Stimulated activated CD4-positive, alpha-beta T cell treated with anti-CD3 and anti-CD28 coated beads, Interleukin-1b, Interleukin-23, amount 100 ng/mL, for 4 hours (primary cell): Measurements from ENCODE around the gene TFPI2.
A peak's percentile ranks its signal among the peaks of the same experiment; 100 is the strongest.
"Not testable (repeated sequence)": the region's sequence is repeated elsewhere in the genome, so short reads cannot be mapped to it uniquely, and the experiment has no call there.

Experiments used
- DNase-seq, 2 donors: peaks; one replicate each; pipeline ENCODE4 v3.0.0-alpha.2; 2020; ENCODE audit warnings: low read depth in 2 of 2

TFPI2 gene, protein sequence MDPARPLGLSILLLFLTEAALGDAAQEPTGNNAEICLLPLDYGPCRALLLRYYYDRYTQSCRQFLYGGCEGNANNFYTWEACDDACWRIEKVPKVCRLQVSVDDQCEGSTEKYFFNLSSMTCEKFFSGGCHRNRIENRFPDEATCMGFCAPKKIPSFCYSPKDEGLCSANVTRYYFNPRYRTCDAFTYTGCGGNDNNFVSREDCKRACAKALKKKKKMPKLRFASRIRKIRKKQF

GRCh38 chr7:93890464-93891068 lies at the start of gene TFPI2:
Gene TFPI2, minus strand, starts transcription at chr7:93890753. Its CDS starts 75 bp downstream, at chr7:93890678.
- DNase-seq: peak in 1 of 2 donors; percentile 11

DNA sequence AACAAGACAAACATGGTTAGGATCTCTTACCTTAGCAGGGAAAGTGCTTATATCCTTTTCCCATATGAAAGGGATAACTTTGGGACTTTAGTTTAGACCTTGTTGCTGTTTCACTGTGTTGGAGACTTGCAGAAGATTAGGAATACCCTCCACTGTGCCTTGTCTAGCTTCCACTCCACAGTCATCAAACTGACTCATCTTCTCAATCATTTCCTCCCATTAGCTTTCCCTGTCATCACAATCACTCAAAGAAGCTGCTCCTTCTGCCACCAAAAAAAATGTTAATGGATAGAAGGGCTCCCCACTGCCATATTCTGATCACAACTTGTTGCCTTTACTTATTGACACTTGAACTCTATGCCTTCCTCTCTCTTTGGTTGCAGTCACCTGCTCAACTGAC lies 47.7 kb upstream of the TFPI2 start:
- DNase-seq: no peak

GRCh38 chr7:93937818-93938217 lies 47.3 kb upstream of the TFPI2 start:
- DNase-seq: no peak

DNA sequence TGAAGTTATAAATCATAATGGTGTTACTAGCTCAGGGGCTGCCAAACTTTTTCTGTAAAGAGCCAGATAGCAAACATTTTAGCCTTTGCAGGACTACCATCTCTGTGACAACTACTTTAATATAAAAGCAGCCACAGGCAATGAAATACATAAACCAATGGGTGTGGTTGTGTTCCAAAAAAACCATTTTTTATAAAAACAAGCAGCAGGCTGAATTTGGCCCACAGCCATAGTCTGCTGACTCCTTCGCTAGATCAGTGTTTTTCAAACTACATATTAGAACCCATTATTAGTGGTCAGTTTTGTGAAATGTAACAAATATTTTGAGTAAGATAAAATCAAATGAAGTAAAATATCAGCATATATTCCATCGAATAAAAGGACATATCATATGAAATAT lies 44.5 kb upstream of the TFPI2 start:
- DNase-seq: no peak

DNA sequence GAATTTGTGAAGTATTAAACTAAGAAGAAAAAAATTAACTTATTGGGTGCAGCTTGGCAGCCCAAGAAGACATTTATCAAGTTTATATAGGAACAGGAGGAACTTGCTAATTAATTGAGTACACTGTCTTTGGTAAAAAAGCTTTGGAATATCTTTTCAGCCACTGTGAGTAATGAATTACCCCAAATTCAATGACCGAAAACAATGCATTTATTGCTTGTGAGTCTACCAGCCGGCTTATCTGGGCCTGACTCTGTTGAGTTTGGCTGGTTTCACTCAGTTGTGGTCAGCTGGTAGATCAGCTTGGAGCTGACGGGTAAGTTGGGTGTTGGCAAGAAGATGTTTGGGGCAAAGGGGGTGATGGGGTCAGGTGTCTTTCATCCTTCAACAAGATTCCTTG lies 42.6 kb upstream of the TFPI2 start:
- DNase-seq: no peak

GRCh38 chr7:93931655-93932054 lies 41.1 kb upstream of the TFPI2 start:
- DNase-seq: no peak

DNA sequence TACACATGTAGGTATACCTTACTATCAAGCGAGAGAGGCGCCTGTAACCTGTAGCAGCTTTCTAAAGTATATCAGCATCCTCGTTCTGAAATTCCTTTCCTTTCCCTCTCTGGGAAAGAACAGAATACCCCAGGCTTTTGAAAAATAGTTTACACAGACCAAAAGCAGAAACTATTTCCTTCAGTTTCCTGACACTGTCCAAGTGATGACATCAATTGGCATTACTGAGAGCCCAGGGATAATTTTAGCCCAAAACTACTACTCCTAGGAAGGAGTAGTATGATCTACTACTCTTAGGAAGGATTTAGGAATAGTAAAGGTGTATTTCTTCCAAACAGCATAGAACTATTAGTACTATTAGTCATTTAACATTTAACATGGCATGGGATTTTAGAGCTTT lies 37.0 kb upstream of the TFPI2 start:
- DNase-seq: no peak

DNA sequence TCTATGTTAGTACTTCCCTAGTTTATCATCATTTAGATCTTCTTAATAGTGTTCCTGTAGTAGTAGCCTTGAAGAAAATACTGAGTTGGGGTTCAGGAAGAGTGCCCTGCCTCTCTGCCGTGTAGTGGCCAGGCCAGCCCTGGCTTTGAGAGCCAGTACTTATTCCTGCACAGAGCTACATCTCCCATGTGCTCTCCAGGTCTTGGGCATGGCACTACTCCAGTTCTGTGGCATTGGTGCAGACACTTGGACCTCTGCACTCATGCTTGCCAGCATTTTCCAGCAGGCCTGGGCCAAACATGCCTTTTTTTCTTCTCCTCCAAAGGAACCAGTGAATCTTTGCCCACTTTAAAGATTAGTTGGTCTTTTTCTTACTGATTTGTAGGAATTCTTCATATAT lies 36.2 kb upstream of the TFPI2 start:
- no peak for DNase-seq

GRCh38 chr7:93923942-93924341 lies 33.4 kb upstream of the TFPI2 start:
- DNase-seq: no peak

DNA sequence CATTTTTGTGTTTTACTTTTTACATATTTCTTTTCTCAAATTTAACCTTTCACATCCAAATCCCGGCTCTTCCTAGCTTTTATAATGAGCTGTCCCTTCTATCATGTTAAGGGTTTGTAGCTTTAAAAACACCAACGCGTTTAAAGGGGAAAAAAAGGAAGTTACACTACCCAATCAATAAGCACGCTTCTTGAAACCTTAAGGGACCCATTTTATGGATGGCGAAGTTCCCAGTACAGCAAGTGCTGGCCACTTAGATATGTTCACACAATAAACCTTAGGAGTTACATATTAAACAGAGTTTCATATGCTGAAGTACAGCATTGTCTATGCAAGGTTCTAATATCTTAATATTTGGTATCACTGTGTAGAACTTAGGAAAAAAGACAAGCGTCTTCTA lies 32.7 kb upstream of the TFPI2 start:
- DNase-seq: no peak

DNA sequence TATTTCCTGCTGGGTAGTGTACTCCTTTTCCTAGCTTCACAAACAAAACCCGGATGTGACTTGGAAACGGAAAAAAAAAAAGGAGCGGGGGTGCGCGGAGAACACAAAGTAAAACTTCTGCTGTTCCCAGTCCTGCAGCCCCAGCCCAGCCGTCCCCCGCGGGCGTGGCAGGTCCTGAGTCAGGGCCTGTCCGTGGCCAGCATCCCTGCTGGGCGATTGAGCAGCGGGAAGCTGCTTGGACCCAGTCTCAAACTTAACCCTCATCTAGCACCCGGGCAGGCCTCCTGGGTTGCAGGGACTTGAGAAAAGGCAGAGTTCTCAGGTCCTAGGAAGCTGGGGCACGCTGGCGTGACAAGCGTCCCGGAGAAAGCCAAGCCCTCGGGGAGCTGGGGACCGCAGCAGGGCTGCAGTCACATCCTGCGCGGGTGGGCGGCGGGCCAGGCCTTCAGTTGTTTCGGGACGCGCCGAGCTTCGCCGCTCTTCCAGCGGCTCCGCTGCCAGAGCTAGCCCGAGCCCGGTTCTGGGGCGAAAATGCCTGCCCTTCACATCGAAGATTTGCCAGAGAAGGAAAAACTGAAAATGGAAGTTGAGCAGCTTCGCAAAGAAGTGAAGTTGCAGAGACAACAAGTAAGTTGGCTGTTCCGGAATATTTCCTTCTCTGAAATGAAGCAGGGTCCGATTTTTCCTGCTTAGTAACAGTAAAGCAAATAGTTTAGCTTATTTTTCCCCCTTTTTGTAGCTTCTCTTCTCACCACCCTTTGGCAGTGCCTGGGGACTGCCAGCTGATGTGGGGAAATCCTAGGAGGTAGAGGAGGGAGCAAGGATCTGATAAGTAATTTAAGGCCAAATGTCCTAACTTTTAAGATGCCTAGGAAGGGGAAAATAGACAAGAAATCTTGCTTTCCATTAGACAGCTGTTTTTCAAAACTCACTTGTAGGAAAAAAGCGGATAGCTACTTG lies 31.3 kb upstream of the TFPI2 start, which contains the start of gene GNG11:
Gene GNG11 (plus strand): TSS at position 129 of the 960 bp plus-strand sequence. CDS start 403 bp downstream, at position 532.
- peak in 1 of 2 donors; percentile 4 for DNase-seq

DNA sequence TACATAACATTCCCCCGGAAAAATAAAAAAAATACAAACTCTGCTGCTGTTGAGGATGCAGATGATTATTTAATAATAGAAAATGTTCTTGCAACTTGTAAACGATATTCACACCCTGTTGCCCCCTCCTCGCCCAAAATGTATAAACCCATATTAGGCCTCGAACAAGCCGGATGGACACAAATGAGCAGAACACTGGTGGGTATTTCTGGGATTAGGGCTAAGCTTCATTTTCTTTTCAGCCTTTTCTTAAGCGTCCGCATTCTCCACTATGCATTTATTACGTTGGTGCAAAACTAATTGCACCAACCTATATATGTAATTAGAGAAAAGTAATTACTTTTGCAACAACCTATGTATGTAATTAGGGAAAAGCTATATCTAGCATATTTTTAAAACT lies 30.6 kb upstream of the TFPI2 start:
- DNase-seq: no peak

DNA sequence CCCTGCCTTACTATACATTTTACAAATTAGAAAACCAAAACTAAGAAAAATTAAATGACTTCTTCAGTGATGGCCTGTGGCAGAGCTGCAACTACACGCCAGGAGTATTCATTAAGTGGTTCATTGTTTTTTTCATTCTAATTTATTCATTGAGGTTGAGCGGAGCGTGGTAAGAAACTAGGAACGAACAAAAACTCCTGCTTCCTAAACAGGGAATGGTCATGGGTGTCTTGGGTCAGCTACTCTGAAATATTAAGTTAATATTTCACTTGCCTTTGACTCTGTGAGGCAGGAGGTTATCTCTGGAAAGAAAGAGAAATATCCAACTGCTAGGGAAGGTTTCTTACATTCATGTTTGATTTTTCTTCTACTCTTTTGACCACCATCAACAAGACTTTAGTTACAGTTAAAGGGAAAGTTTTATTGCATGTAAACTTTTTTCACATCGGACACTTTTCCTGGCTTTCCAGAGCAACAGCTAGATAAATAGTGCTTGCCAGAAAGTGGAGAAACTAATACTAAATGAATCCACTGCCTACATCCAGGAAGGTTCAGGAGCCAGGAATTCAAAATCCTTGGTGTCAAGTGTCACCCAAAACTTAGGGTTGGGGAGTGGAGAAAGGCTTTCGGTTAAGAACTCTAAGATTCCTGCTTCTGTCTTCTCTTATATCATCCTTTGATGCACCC lies 30.1 kb upstream of the TFPI2 start:
- DNase-seq: no peak

GRCh38 chr7:93916315-93916714 lies 25.8 kb upstream of the TFPI2 start:
- DNase-seq: not testable (repeated sequence)

DNA sequence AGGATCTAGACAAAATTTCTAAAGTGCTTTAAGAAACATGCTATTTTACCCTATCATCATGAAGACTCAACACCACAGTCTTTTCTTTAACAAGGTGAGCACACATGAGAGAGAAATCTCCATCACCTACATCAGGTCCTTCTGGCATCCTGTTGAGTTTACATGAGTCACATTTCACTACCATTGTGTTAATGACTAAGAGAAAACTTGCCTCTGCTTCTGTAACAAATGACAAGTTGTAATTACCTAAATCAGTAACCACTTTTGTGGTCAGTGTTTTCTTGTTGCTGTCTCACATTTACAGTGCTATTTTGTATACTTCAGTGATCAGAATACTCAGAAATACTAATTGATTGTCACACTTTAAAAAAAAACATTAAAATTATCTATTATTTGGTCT lies 25.3 kb upstream of the TFPI2 start:
- DNase-seq: not testable (repeated sequence)

- DNase-seq: not testable (repeated sequence)
Observed at GRCh38 chr7:93915206-93915842, 24.8 kb upstream of the TFPI2 start.

- no peak for DNase-seq
Observed at GRCh38 chr7:93914581-93915066, 24.1 kb upstream of the TFPI2 start.

DNA sequence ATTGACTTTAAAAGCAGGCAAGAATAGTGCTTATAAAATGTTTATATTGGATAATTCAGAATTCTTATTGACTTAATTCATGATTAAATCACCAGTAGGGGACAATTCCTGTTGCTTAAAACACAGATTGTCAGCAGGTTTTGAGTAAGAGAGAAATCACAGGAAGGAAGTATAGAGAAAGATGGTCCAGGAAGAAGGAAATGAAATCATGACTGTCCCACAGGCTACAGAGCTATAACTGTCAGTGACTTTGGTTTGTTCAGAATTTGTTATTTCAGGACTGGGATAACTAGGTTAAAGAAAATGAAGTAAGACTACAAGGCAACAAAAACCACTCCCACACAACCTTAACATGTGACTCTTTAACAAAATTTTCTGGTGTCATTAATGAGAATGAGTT lies 22.6 kb upstream of the TFPI2 start:
- DNase-seq: no peak

- not testable (repeated sequence) for DNase-seq
Observed at GRCh38 chr7:93911661-93912060, 21.1 kb upstream of the TFPI2 start.

DNA sequence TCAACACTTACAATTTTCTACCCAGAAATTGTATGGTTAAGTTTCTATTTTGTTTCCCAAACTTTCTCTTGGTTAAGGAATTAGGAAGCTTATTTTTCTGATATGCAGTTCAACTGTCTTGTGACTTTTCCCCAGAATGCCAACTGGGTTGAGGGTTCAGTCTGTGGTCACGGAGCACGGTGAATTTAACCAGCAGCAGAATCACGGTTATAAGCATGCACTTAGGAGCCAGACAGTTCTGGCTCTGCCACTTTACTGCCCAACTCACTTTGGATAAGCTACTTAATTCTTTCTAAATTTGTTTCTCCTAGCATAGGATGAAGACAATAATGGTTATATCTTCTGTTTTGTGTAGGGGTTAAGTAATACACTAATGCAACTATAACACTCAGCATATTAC lies 20.7 kb upstream of the TFPI2 start:
- DNase-seq: not testable (repeated sequence)
